HG02610 (cell line): Measurements from ENCODE around the gene SERPINH1.
A peak's percentile ranks its signal among the peaks of the same experiment; 100 is the strongest.

Source experiments
- ATAC-seq: cut with Tn5 transposase; IDR thresholded peaks from one replicate; pipeline ENCODE4 v1.9.1; 2021; ENCODE audit warnings: mild to moderate bottlenecking, moderate library complexity; ENCODE audit not compliant: unreplicated experiment

Gene SERPINH1

GRCh38 chr11:75562048-75562835 lies at the start of gene SERPINH1:
Gene SERPINH1 (plus strand): TSS chr11:75562253. CDS start chr11:75566350, 4,097 bp downstream.
- ATAC-seq: peak; percentile 78

GRCh38 chr11:75513250-75513649 lies 48.8 kb upstream of the SERPINH1 start:
- ATAC-seq: no peak

DNA sequence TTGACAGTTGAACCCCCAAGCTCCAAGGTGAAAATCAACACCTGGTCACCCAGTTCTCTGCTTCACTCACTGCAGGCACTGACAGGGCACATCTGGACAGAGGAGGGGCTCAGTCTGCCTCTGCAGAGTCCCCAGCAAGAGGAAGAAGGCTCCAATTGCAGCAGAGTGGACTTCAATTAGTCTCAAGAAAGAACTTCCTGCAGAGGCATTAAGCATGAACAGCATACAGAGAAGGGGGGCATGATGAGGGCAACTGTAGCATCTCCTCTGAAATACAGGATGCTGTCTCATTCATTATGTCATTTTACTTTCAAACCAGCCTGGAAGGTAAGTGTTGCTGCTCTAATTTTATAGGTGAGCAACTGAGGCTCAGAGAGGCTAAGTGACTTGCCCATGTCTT lies 47.5 kb upstream of the SERPINH1 start:
- ATAC-seq: no peak

DNA sequence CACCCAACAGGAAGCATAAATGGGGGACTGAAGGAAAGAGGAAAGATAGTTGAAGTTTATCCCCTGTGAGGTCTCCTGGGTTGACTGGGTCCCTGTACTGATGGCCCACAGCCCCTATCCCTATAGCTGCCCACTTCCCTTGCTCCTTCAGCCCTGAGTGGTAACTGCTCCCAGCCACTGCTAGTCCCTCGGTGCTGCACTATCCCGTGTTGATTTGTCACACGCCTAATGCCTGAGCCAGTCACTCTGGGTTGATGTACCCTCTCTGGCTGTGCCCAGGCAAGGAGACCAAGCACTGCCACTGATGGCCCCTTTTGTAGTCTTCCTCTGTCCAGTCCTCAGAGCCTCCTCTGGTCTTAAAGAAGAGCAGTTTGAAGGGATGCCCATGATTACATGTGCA lies 45.9 kb upstream of the SERPINH1 start:
- no peak for ATAC-seq

DNA sequence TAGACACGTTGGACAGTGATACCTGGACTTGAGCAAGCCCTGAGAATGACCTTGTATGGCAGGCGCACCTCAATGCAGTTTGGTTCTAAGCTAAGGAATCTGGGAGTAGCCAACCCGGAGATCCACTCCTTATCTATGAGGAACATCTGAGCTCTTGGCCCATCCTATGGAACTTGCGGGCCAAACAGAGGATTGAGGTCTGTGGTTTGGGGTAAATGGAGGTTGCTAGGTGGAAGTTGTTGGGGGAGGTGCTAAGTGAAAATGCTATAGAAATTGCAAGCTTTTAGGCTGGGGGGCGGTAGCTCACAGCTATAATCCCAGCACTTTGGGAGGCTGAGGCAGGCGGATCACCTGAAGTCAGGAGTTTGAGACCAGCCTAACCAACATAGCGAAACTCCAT lies 45.2 kb upstream of the SERPINH1 start:
- no peak for ATAC-seq

- no peak for ATAC-seq
These were observed 43.9 kb upstream of the SERPINH1 start for GRCh38 chr11:75518204-75518549.

DNA sequence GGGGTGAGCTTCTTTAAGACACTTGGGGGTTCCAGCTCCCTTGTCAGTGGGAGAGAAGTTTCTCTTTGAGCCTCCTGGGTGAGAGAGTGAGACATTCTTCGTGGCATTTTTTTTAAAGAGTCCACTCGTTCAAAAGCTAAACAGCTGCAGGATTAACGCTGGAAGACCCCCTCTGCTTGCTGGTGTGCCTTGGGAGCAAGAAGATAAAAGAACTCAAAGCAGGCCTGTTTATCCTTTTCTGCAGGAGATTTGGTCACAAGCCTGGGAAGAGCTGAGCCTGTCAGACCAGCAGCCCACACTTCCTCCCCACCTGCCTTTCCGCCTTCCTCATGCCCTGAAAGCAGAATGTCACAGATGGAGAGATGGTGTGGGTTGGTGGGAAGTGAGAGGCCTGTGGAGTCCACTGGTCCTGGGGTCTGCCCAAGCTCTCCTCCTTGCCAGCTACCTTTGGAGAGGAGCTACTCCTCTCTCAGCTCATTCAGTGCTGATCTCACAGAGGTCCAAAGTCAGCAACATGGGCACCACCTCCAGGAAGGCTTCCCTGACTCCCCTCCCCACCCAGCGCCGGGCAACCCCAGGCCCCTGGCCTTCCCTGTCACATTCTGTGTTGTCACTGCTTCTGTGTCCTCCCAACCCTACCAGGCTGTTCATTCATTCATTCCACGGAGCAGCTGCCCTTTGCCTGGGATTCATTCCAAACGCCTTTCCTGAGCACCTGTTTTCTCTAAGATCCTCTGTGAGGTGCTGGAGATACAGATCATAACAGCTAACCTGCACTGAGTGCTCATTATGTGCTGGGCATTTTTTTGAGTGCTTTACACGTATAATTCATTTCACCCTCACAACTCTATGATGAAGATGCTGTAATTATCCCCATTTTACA lies 43.0 kb upstream of the SERPINH1 start:
- ATAC-seq: no peak

GRCh38 chr11:75520688-75521087 lies 41.4 kb upstream of the SERPINH1 start:
- ATAC-seq: no peak

DNA sequence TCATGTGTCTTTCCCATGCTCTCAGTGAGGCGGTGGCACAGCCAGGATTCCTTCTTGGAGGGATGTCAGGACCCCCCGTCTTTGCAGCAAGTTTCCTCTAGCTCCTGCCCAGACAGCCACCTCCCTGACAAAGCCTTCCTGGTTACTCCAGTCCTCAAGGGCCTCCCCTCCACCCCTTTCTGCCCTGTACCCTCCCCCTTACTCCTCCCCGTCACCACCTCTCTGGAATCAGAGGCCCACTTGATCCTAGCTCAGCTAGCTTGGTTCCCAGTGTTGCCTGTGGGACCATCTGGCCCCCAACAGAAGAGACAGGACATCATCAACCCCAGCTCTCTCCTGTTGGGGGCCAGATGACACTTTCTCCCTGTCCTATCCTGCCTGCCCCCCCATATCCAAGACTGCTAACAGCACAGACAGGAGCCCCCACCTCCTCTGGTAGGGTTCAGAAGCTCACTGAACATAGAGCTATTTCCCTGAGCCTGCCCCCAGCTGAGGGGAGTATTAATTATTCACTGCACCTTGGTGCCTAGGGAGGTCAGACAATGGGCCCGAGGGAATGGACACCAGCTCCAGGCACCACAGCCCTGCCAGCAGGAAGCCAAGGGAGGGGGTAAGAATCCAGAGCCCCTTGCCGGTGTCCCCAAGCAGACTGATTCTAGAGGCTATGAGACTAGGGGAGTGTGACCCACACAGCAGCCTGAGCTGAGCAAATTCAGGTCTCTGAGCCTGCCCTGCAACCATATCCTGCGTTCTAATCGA lies 39.6 kb upstream of the SERPINH1 start:
- no peak for ATAC-seq

DNA sequence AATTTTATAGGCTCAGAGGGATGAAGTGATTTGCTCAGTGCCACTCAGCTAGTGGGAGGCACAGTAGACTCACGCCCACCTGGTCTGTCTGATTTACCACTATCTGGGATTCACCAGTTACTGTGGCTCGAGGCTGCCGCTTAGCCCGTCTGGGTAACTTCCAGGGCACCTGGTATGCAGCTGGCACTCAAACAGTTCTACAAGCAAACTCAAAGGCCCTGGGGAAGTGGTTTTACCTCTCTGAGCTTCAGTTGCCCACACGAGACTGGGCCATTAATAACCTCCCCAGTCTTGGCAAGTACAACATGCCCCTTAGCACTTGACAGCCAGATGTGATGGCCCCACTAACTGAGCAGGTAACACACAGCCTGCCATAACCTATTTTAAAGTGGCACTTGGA lies 38.9 kb upstream of the SERPINH1 start:
- no peak for ATAC-seq

DNA sequence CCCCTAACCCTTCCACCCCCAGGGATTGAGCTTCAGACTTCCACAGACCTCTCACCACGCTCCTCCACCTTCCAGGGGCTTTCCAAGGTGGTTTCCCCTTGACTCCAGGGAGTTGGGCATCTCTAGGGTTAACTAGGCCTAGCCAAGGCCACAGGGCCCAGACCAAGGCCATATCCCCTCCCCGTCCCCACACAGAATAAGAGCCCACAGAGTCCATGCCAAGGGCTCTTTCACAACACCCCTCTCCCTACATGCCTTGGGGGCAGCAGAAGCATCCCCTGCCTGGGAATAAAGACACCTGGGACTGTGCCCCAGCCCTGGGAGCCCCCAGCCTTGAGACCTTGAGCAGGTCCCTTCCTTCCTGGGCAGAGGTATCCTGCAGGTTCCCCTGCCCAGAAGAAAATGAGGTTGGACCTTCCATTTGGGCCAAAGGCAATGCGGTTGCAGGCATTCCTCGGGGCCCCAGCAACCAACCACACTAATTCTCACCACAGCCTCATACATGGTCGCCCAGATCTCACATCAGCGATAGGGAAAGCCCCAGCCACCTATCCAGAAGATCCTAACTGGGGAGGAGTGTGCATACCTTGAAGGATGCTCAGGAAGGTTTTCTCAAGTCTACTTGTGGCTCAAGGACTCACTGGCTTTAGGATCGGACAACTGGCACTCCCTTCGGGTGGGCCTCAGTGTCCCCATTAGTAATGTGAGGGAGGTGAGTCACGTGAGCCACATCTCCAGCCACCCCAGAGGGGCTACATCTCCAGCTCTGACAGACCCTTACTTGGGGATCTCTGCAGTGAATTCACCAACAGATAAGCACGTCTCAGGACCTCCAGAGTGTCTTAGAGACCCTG lies 38.0 kb upstream of the SERPINH1 start:
- ATAC-seq: no peak

GRCh38 chr11:75524665-75525432 lies 37.2 kb upstream of the SERPINH1 start:
- no peak for ATAC-seq

- peak; percentile 77 for ATAC-seq
These were observed 36.4 kb upstream of the SERPINH1 start, which contains the start of gene GDPD5 for GRCh38 chr11:75525433-75526191. Gene GDPD5 (minus strand): TSS chr11:75525941. CDS start chr11:75477735, 48,206 bp downstream.

GRCh38 chr11:75526192-75526541 lies 35.9 kb upstream of the SERPINH1 start:
- ATAC-seq: no peak

DNA sequence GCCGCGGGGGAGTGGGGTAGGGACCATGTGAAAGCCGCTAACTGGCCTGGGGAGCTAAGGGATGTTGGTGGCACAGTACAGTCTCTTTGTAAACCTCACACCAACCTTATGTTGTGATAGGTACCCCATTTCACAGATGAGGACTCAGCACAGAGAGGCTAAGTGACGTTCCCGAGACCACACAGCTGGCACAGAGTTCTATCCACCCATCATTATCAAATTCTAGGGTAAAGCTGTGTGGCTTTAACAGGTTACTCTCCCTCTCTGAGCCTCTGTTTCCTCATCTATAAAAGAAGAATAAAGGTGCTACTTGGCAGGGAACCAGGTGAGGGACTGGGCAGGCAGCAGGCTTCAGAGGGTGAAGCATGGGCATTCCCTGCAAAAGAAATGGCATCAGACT lies 34.9 kb upstream of the SERPINH1 start:
- ATAC-seq: no peak

- no peak for ATAC-seq
These were observed 33.9 kb upstream of the SERPINH1 start for GRCh38 chr11:75527938-75528735.

DNA sequence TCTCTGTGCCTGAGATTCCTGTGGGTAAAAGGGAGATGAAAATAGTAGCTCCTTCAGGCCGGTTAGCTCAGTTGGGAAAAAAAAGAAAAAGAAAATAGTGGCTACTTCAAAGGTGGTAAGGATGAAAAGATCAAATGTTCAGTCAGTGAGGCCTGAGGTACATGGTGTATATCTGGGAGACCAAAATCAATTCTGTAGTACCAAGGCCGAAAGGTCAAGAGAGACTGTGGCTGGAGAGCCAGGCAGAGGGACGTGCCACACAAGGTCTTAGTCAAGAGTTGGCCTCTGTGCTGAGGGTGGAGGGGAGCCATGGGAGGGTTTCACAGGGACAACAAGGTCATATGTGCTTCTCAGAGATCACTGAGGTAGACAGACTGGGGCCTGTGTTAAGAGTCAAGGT lies 31.5 kb upstream of the SERPINH1 start:
- no peak for ATAC-seq

- no peak for ATAC-seq
These were observed 30.7 kb upstream of the SERPINH1 start for GRCh38 chr11:75531325-75531724.
